Measurements from ENCODE around the gene PDE4D. TPM values are rescaled to one million over a fixed set of nuclear protein-coding genes. Genes with fewer than 3 reads are reported as not detected.
"Not testable (repeated sequence)": the region's sequence is repeated elsewhere in the genome, so short reads cannot be mapped to it uniquely, and the experiment has no call there.

Gene PDE4D
- total RNA-seq, 2 donors from 2014 or later = 207 to 300 TPM

GRCh38 chr5:59673438-59674058 lies 220.0 kb downstream of the PDE4D start:
- Mint-ChIP-seq H3K36me3 (ENCODE audit: low read depth) (no peaks in the 10 kb centered on the region), H3K4me1 (no peaks in the 10 kb centered on the region), H3K4me3 (no peak overlapping the region), H3K27ac (no peak overlapping the region), H3K27me3 (peaks cover 12% of the 10 kb centered on the region)
- ATAC-seq (no peak), DNase-seq (no peak)
- no peaks in the 10 kb centered on the region for H3K9me3 ChIP-seq (ENCODE audit: control insufficient read depth, low read length, poor library complexity, severe bottlenecking)

DNA sequence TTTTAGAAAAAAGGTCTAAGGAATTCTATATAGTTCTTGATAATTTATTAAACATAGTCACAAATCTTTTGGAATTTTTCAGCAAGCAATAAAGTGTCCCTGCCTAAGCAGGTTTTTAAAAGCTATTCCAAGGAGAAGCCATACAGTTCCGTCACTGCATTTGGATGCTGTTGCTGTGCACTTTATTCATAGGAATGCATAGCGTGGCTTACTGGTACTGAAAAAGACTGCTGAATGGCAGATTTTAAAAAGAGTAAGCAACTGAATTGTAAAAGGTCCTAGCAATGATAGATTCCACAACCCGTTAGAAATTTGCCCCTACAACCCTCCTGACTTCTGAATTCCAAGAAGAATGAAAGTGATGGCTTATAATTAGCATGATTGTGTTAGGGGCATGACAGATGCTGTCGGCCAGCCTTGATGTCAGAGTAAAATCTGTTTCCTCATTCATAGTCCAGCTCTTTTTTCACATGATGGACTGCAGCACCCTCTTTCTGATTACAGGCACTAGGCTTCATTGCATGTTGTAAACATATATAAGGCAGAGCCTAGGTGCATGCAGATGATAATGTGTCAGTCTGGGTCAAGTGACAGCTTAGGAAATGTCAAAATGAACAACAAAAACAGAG lies 227.0 kb downstream of the PDE4D start:
- H3K27ac Mint-ChIP-seq = no peak overlapping the region
- H3K4me1 Mint-ChIP-seq = peaks cover 4% of the 10 kb centered on the region
- no peaks in the 10 kb centered on the region for H3K27me3 Mint-ChIP-seq
- no peak overlapping the region for H3K4me3 Mint-ChIP-seq
- DNase-seq (no peak), ATAC-seq (no peak)
- no peaks in the 10 kb centered on the region for H3K9me3 ChIP-seq (ENCODE audit: control insufficient read depth, low read length, poor library complexity, severe bottlenecking)
- H3K36me3 Mint-ChIP-seq (ENCODE audit: low read depth) = no peaks in the 10 kb centered on the region

DNA sequence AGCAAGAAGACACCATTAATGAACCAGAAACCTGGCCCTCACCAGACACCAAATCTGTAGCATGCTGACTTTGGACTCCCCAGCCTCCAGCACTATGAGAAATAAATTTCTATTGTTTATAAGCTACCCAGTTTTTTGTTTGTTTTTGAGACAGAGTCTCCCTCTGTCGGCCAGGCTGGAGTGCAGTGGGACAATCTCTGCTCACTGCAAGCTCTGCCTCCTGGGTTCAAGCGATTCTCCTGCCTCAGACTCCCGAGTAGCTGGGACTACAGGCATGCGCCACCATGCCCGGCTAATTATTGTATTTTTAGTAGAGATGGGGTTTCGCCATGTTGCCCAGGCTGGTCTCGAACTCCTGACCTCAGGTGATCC lies 227.7 kb downstream of the PDE4D start:
- not testable (repeated sequence) for H3K4me1 Mint-ChIP-seq; H3K36me3 Mint-ChIP-seq (ENCODE audit: low read depth); DNase-seq; H3K27ac Mint-ChIP-seq; H3K27me3 Mint-ChIP-seq; H3K9me3 ChIP-seq (ENCODE audit: control insufficient read depth, low read length, poor library complexity, severe bottlenecking); H3K4me3 Mint-ChIP-seq; ATAC-seq

DNA sequence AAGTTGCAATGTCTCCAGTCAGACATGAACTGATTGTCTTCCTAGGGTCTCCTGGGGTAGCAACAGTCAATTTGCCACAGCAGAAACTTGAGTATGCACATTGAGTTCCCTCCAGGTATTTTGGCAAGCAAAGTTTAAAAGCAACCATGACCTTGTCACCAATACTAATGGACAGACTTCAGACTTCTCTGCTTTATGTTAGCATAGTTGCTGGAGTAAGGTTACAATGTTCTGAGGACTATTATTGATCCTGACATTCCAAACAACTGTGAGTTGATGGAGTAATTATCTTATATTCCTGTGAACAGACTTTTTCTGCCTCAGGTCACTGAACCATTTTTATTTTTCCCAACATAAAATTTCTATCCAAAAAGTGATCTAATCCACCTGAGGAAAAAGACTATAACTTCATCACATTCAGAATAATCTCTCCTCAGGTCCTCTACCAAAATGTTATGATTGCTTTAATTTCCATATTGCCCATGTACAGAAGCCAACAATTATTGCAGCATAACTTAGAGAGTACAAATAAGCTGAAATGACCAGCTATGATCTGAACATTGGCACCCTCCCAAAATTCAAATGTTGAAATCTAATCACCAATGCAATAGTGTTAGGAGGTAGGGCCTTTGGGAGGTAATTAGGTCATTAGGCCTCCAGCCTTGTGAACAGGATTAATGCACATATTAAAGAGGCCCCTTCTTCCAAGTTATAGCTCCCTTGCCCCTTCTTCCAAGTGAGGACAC lies 228.3 kb downstream of the PDE4D start:
- DNase-seq = no peak
- H3K9me3 ChIP-seq (ENCODE audit: control insufficient read depth, low read length, poor library complexity, severe bottlenecking) = no peaks in the 10 kb centered on the region
- Mint-ChIP-seq H3K4me3 (no peak overlapping the region), H3K27ac (no peak overlapping the region), H3K4me1 (peaks cover 6% of the 10 kb centered on the region), H3K36me3 (ENCODE audit: low read depth) (no peaks in the 10 kb centered on the region), H3K27me3 (no peaks in the 10 kb centered on the region)
- no peak for ATAC-seq

- H3K4me1 Mint-ChIP-seq = peaks cover 6% of the 10 kb centered on the region
- no peak overlapping the region for H3K27ac Mint-ChIP-seq
- no peak for DNase-seq
- H3K9me3 ChIP-seq (ENCODE audit: control insufficient read depth, low read length, poor library complexity, severe bottlenecking) = no peaks in the 10 kb centered on the region
- H3K27me3 Mint-ChIP-seq = no peaks in the 10 kb centered on the region
- H3K36me3 Mint-ChIP-seq (ENCODE audit: low read depth) = no peaks in the 10 kb centered on the region
- H3K4me3 Mint-ChIP-seq = no peak overlapping the region
- peak; percentile 37 for ATAC-seq
These were observed 231.4 kb downstream of the PDE4D start for GRCh38 chr5:59661954-59662615.

DNA sequence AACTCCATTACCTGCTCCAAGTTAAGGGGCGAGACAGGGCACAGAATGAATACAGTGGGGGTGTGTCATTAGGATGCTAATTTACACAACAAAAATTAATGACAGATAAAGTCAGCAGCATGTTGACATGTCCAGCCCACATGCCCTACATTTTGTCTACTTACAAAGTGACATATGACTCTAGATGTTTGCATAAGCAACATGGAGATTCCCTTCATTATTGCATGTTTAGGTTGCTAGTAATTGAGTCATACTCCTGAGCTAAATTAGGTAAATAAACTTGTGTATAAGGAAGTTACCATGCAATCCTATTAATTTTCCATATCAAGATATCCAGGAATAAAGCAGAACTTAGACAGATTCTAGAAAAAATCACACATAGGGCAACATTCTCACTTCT lies 232.2 kb downstream of the PDE4D start:
- no peak for ATAC-seq
- DNase-seq = no peak
- no peaks in the 10 kb centered on the region for H3K36me3 Mint-ChIP-seq (ENCODE audit: low read depth)
- no peak overlapping the region for H3K27ac Mint-ChIP-seq
- no peaks in the 10 kb centered on the region for H3K27me3 Mint-ChIP-seq
- no peaks in the 10 kb centered on the region for H3K9me3 ChIP-seq (ENCODE audit: control insufficient read depth, low read length, poor library complexity, severe bottlenecking)
- peaks cover 6% of the 10 kb centered on the region for H3K4me1 Mint-ChIP-seq
- H3K4me3 Mint-ChIP-seq = no peak overlapping the region

DNA sequence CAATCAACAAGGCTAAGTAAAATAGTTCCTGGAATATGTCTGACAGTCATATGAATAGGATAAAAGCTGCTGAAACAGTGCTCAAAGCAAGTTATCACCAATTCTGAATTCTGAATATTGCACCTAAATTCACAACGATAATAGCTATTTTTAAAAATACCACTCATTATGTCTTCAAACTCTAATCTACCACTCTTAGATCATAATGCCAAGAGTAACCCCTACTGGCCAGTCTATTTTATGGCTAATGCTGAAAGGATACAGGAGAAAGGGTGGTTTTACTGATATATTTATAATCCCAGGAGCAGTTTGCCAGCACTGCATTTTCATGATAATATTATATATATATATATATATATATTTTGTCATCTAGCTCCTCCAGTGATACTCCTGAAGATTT lies 232.8 kb downstream of the PDE4D start:
- H3K9me3 ChIP-seq (ENCODE audit: control insufficient read depth, low read length, poor library complexity, severe bottlenecking) = no peaks in the 10 kb centered on the region
- Mint-ChIP-seq H3K4me3 (no peak overlapping the region), H3K4me1 (peaks cover 10% of the 10 kb centered on the region), H3K27me3 (no peaks in the 10 kb centered on the region), H3K36me3 (ENCODE audit: low read depth) (no peaks in the 10 kb centered on the region), H3K27ac (no peak overlapping the region)
- no peak for ATAC-seq
- no peak for DNase-seq

DNA sequence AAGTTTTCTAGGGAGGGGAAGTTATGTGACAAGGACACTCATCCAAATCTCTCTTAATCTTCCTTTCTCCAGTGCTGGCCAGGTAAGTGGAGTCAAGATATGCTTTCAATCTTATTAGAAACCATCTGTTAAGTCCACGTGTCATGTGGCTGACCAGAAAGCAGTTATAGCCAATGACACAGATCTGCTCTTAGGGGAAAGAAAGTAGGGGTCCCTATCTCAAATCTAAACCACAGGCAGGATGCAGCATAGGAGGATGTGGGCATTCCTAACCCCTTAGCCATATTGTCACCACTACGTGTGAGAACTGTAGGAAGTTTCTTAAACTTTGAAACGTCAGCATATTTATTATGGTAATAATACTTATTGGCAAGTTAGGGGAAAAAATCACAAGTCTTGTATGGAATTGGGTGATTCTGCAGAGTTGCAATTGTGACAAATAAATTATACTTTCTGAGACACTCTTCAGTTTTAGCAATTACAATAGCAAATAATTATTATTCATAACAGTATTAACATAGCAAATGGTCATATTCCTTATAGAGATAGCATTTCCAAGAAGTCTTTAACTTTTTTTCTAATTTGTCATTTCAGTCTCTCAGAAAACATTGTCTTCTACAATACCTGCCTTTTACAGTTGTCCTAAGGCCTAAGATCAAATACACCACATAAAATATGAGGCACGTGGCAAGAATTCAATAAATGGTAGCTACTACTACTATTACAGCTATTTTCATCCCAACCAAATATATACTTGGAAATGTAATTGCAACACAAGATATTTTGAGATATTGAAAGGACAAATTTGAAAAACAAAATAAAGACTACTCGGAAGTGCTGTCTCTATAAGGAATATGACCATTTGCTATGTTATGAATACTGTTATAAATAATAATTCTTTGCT lies 236.9 kb downstream of the PDE4D start:
- Mint-ChIP-seq H3K4me1 (peaks cover 7% of the 10 kb centered on the region), H3K4me3 (no peak overlapping the region), H3K27ac (no peak overlapping the region), H3K36me3 (ENCODE audit: low read depth) (no peaks in the 10 kb centered on the region), H3K27me3 (no peaks in the 10 kb centered on the region)
- no peak for DNase-seq
- no peaks in the 10 kb centered on the region for H3K9me3 ChIP-seq (ENCODE audit: control insufficient read depth, low read length, poor library complexity, severe bottlenecking)
- no peak for ATAC-seq

GRCh38 chr5:59655693-59656309 lies 237.7 kb downstream of the PDE4D start:
- Mint-ChIP-seq H3K27ac (no peak overlapping the region), H3K4me1 (peaks cover 5% of the 10 kb centered on the region), H3K36me3 (ENCODE audit: low read depth) (no peaks in the 10 kb centered on the region), H3K27me3 (no peaks in the 10 kb centered on the region), H3K4me3 (no peak overlapping the region)
- no peaks in the 10 kb centered on the region for H3K9me3 ChIP-seq (ENCODE audit: control insufficient read depth, low read length, poor library complexity, severe bottlenecking)
- ATAC-seq = no peak
- no peak for DNase-seq

DNA sequence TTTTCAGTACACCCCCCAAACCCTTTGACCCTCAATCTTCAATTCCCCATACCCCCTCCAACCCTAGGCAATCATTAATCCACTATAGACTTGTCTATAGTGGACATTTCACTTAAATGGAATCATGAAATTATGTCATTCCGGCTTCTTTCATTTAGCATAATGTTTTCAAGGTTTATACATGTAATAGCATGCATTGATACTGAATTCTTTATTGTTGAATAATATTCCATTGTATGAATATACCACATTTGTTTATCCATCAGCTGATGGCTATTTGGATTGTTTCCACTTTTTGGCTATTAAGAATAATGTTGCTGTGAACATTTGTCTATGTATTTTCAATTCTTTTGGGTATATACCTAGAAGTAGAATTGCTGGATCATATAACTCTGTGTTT lies 238.8 kb downstream of the PDE4D start:
- ATAC-seq = no peak
- Mint-ChIP-seq H3K4me3 (no peak overlapping the region), H3K36me3 (ENCODE audit: low read depth) (no peaks in the 10 kb centered on the region), H3K27ac (no peak overlapping the region), H3K4me1 (peaks cover 5% of the 10 kb centered on the region), H3K27me3 (no peaks in the 10 kb centered on the region)
- no peak for DNase-seq
- H3K9me3 ChIP-seq (ENCODE audit: control insufficient read depth, low read length, poor library complexity, severe bottlenecking) = no peaks in the 10 kb centered on the region

- Mint-ChIP-seq H3K4me1 (peaks cover 5% of the 10 kb centered on the region), H3K27ac (no peak overlapping the region), H3K36me3 (ENCODE audit: low read depth) (no peaks in the 10 kb centered on the region), H3K4me3 (no peak overlapping the region), H3K27me3 (no peaks in the 10 kb centered on the region)
- ATAC-seq (no peak), DNase-seq (no peak)
- no peaks in the 10 kb centered on the region for H3K9me3 ChIP-seq (ENCODE audit: control insufficient read depth, low read length, poor library complexity, severe bottlenecking)
These were observed 241.1 kb downstream of the PDE4D start for GRCh38 chr5:59652449-59652848.
